GM12891 (cell line): Measurements from ENCODE around the gene OXSM.
A peak's percentile ranks its signal among the peaks of the same experiment; 100 is the strongest.

ENCODE experiments used
- DNase-seq: peaks from one replicate; pipeline ENCODE4 v3.0.0; 2011; ENCODE audit warnings: low spot score; ENCODE audit not compliant: insufficient read length
- FAIRE-seq: peaks from 2 replicates; lab custom pipeline; 2011; peaks lifted over from hg19 to GRCh38; lab: Jason Lieb, UNC
- PAX5 ChIP-seq: IDR thresholded peaks from 2 replicates; pipeline ENCODE4 v1.6.1; 2011; ENCODE audit warnings: low read length, moderate library complexity, mild to moderate bottlenecking; ENCODE audit not compliant: insufficient read depth, severe bottlenecking
- POLR2A ChIP-seq: IDR thresholded peaks from 2 replicates; pipeline ENCODE4 v1.6.1; 2011; ENCODE audit warnings: low read depth, low read length, control low read depth
- POLR2AphosphoS5 ChIP-seq: IDR thresholded peaks from 2 replicates; pipeline ENCODE4 v1.6.1; 2011; ENCODE audit warnings: low read depth, low read length, control low read depth
- POU2F2 ChIP-seq: IDR thresholded peaks from 2 replicates; pipeline ENCODE4 v1.6.1; 2011; ENCODE audit warnings: low read depth, mild to moderate bottlenecking, control low read depth, low read length, moderate library complexity
- SPI1 ChIP-seq: IDR thresholded peaks from 2 replicates; pipeline ENCODE4 v1.6.1; 2011; ENCODE audit warnings: low read depth, low read length, control low read depth
- TAF1 ChIP-seq: IDR thresholded peaks from 2 replicates; pipeline ENCODE4 v1.6.1; 2011; ENCODE audit warnings: low read depth, low read length, control low read depth

The OXSM gene

GRCh38 chr3:25781145-25781757 lies 8.6 kb upstream of the OXSM start:
- DNase-seq (no peak), FAIRE-seq (peak; percentile 80)
- TF ChIP-seq POLR2A (no peak), TAF1 (0 out of 2 replicates have a peak, but pooled peaks have one; percentile 49), PAX5 (no peak), SPI1 (peak; percentile 55; the same call in 1 of the 2 replicates)

- FAIRE-seq = no peak
- no peak for TF ChIP-seq TAF1
- peak; percentile 67 for TF ChIP-seq POLR2AphosphoS5
- TF ChIP-seq SPI1 = peak; percentile 92
- peak; percentile 82 for TF ChIP-seq POU2F2
- peak; percentile 71 for TF ChIP-seq POLR2A
- DNase-seq = peak; percentile 30
Measured at GRCh38 chr3:25781758-25782594, 7.9 kb upstream of the OXSM start.

- DNase-seq (no peak), FAIRE-seq (no peak)
- TF ChIP-seq POLR2A (no peak), PAX5 (no peak), POLR2AphosphoS5 (no peak), SPI1 (no peak), TAF1 (no peak), POU2F2 (no peak)
Measured at GRCh38 chr3:25782636-25782937, 7.3 kb upstream of the OXSM start.

GRCh38 chr3:25782938-25783660 lies 6.8 kb upstream of the OXSM start, which contains the start of gene NGLY1:
Gene NGLY1, minus strand, starts transcription at chr3:25783443. Its CDS starts 53 bp downstream, at chr3:25783390.
- DNase-seq = peak; percentile 70
- FAIRE-seq = peak; percentile 77
- peak; percentile 31; the same call in 1 of the 2 replicates for TF ChIP-seq POLR2A
- TF ChIP-seq POU2F2 = no peak
- TF ChIP-seq TAF1 = peak; percentile 83
- TF ChIP-seq SPI1 = no peak
- TF ChIP-seq POLR2AphosphoS5 = peak; percentile 25; the same call in 1 of the 2 replicates
- peak; percentile 74 for TF ChIP-seq PAX5

GRCh38 chr3:25783661-25784512 lies 6.0 kb upstream of the OXSM start:
- FAIRE-seq = peak; percentile 80
- DNase-seq = no peak

GRCh38 chr3:25784971-25785370 lies 4.9 kb upstream of the OXSM start:
- DNase-seq (no peak), FAIRE-seq (no peak)
- TF ChIP-seq PAX5 (no peak), POU2F2 (no peak), POLR2AphosphoS5 (no peak), SPI1 (no peak), POLR2A (no peak), TAF1 (no peak)

More at GRCh38 chr3:25783661-25784512, 6.0 kb upstream of the OXSM start:
- no peak; the same call in 1 of the 2 replicates for TF ChIP-seq TAF1
- TF ChIP-seq SPI1 = no peak
- TF ChIP-seq POLR2A = no peak
- no peak for TF ChIP-seq POLR2AphosphoS5

- FAIRE-seq (no peak), DNase-seq (no peak)
- TF ChIP-seq TAF1 = no peak
- no peak for TF ChIP-seq POU2F2
- TF ChIP-seq PAX5 = no peak
- TF ChIP-seq SPI1 = no peak
- TF ChIP-seq POLR2AphosphoS5 = no peak
- no peak for TF ChIP-seq POLR2A
Measured at GRCh38 chr3:25785826-25786225, 4.1 kb upstream of the OXSM start.

GRCh38 chr3:25787689-25788088 lies 2.2 kb upstream of the OXSM start:
- DNase-seq = no peak
- TF ChIP-seq POLR2A = no peak
- TF ChIP-seq SPI1 = no peak
- no peak for TF ChIP-seq PAX5
- TF ChIP-seq POU2F2 = no peak
- no peak for TF ChIP-seq POLR2AphosphoS5
- no peak for TF ChIP-seq TAF1
- no peak for FAIRE-seq
